ENCODE data around the gene UXS1. TPM values are rescaled to one million over a fixed set of nuclear protein-coding genes. Genes with fewer than 3 reads are reported as not detected.

Gene UXS1
- total and polyA plus RNA-seq, 2 of the 8 experiments (the other 6 are each of a cell fraction or from before 2014, with no cell fraction given) = 44.5 to 63.4 TPM

GRCh38 chr2:106201661-106202060 lies 7.6 kb upstream of the UXS1 start (continued):
- TF ChIP-seq CHD7 (IDR thresholded peaks at IDR 0.05; ENCODE audit: insufficient replicate concordance, low read length) (no peak), ASH2L (IDR thresholded peaks at IDR 0.05; ENCODE audit: low read length) (no peak)

Data from H1 (cell line).